ENCODE data around the gene SERTAD2.

SERTAD2 gene

DNA sequence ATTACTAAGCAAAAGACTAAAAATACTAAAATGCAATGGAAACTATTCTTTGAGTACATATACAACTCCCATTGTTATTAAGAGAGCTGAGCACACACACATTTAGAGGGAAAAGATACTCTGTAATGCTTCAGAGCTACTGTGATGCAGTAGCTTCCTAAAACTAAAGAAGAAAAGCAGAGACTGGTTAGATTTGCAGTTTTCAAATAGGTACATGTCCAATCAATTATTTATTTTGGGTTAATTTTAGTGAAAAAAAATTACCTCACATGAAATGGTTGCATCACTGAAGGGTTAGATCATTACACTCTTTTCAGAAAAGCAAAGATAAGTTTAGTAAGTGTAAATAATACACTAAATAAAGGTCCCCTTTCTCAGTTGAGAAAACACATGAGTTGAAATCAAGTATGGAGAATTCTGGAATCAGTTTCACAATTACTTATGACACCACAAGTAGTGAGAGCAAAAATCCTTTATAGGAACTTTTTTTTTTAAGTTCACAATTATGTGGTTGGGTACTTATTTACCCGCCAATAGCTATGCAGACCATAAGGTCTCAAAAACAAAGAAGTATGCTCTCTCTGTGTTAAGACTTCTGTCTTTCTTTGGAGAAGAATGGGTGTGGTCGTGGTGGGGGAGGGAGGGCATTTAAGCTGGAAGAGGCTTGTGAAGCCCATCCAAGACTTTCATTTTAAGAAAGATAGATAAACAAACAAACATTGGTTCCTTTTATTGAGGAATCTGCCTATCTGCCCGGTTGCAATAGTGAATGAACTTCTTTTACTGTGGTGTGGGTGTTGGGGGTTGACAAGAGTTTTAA lies 25.3 kb upstream of the SERTAD2 start:
- Histone ChIP-seq H3K9me3 (ENCODE audit: insufficient read depth, low read length) (no peaks in the 10 kb centered on the region), H3K79me2 (ENCODE audit: low read length) (no peaks in the 10 kb centered on the region), H3K4me1 (ENCODE audit: low read length) (peaks cover 29% of the 10 kb centered on the region), H3K9ac (ENCODE audit: low read length) (no peak overlapping the region), H3K27me3 (ENCODE audit: low read depth, low read length) (no peaks in the 10 kb centered on the region), H3K4me3 (ENCODE audit: low read length) (no peak overlapping the region), H3K36me3 (replicated peaks; ENCODE audit: low read depth, low read length) (no peaks in the 10 kb centered on the region), H3K4me2 (ENCODE audit: low read length) (no peak overlapping the region), H3K27ac (ENCODE audit: low read length) (no peak overlapping the region), H4K20me1 (ENCODE audit: insufficient read depth, low read length) (no peaks in the 10 kb centered on the region), H2AFZ (ENCODE audit: low read depth, low read length) (no peak overlapping the region)
- TF ChIP-seq, protein P1, sequence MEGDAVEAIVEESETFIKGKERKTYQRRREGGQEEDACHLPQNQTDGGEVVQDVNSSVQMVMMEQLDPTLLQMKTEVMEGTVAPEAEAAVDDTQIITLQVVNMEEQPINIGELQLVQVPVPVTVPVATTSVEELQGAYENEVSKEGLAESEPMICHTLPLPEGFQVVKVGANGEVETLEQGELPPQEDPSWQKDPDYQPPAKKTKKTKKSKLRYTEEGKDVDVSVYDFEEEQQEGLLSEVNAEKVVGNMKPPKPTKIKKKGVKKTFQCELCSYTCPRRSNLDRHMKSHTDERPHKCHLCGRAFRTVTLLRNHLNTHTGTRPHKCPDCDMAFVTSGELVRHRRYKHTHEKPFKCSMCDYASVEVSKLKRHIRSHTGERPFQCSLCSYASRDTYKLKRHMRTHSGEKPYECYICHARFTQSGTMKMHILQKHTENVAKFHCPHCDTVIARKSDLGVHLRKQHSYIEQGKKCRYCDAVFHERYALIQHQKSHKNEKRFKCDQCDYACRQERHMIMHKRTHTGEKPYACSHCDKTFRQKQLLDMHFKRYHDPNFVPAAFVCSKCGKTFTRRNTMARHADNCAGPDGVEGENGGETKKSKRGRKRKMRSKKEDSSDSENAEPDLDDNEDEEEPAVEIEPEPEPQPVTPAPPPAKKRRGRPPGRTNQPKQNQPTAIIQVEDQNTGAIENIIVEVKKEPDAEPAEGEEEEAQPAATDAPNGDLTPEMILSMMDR (IDR thresholded peaks at IDR 0.05; ENCODE audit: low read depth, low read length) = no peak
- no peak for TF ChIP-seq EZH2phosphoT487 (IDR thresholded peaks at IDR 0.05; ENCODE audit: low read depth)

DNA sequence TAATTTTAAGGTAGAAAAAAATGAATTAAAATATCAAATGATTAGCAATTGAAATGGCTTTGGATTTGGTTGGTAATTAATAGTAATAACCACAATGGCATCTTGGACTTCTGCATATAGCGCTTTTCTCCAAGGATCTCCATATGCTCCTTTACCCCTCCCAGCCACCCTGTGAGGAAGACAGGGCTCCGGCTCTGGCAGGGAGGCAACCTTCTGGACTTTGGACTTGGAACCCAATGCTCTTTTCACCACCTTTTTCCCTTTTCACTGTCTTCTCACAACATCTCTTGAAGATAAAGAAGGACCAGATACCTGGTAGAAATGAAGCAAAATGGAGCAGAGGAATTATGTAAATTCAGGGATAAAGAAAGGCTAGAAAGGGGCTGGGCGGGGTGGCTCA lies 23.8 kb upstream of the SERTAD2 start:
- H3K4me2 ChIP-seq (ENCODE audit: low read length) = no peak overlapping the region
- H3K79me2 ChIP-seq (ENCODE audit: low read length) = no peaks in the 10 kb centered on the region
- H2AFZ ChIP-seq (ENCODE audit: low read depth, low read length) = no peak overlapping the region
- H3K4me1 ChIP-seq (ENCODE audit: low read length) = peaks cover 29% of the 10 kb centered on the region
- no peaks in the 10 kb centered on the region for H3K36me3 ChIP-seq (replicated peaks; ENCODE audit: low read depth, low read length)
- no peaks in the 10 kb centered on the region for H3K9me3 ChIP-seq (ENCODE audit: insufficient read depth, low read length)
- no peaks in the 10 kb centered on the region for H3K27me3 ChIP-seq (ENCODE audit: low read depth, low read length)
- H3K9ac ChIP-seq (ENCODE audit: low read length) = no peak overlapping the region
- no peak for TF ChIP-seq EZH2phosphoT487 (IDR thresholded peaks at IDR 0.05; ENCODE audit: low read depth)
- TF ChIP-seq, protein P1 (IDR thresholded peaks at IDR 0.05; ENCODE audit: low read depth, low read length) = no peak
- H3K27ac ChIP-seq (ENCODE audit: low read length) = no peak overlapping the region
- no peaks in the 10 kb centered on the region for H4K20me1 ChIP-seq (ENCODE audit: insufficient read depth, low read length)
- H3K4me3 ChIP-seq (ENCODE audit: low read length) = no peak overlapping the region

DNA sequence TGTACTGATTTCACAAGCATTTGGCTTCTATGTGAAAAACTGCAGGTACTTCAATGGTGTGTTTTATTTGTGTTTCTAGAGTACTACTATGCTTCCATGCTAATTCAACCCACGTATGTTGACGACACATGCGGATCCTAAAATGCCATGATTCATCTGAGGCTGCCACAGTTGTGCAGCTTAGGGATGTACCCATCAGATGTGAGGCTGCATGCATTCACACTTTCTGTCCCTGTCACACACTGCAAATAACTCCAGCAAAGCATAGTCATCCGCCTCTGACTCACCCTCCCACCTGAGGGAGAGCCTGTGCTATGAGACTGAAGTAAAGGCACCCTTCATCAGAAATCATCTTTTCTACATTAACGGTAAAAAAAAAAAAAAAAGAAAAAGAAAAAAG lies 22.1 kb upstream of the SERTAD2 start:
- no peak for TF ChIP-seq EZH2phosphoT487 (IDR thresholded peaks at IDR 0.05; ENCODE audit: low read depth)
- TF ChIP-seq, protein P1 (IDR thresholded peaks at IDR 0.05; ENCODE audit: low read depth, low read length) = no peak
- H3K79me2 ChIP-seq (ENCODE audit: low read length) = no peaks in the 10 kb centered on the region
- H3K36me3 ChIP-seq (replicated peaks; ENCODE audit: low read depth, low read length) = no peaks in the 10 kb centered on the region
- no peak overlapping the region for H3K4me3 ChIP-seq (ENCODE audit: low read length)
- H2AFZ ChIP-seq (ENCODE audit: low read depth, low read length) = no peak overlapping the region
- no peak overlapping the region for H3K9ac ChIP-seq (ENCODE audit: low read length)
- no peaks in the 10 kb centered on the region for H3K27me3 ChIP-seq (ENCODE audit: low read depth, low read length)
- peaks cover 15% of the 10 kb centered on the region for H3K4me1 ChIP-seq (ENCODE audit: low read length)
- H3K9me3 ChIP-seq (ENCODE audit: insufficient read depth, low read length) = no peaks in the 10 kb centered on the region
- no peaks in the 10 kb centered on the region for H4K20me1 ChIP-seq (ENCODE audit: insufficient read depth, low read length)
- no peak overlapping the region for H3K4me2 ChIP-seq (ENCODE audit: low read length)
- no peak overlapping the region for H3K27ac ChIP-seq (ENCODE audit: low read length)

DNA sequence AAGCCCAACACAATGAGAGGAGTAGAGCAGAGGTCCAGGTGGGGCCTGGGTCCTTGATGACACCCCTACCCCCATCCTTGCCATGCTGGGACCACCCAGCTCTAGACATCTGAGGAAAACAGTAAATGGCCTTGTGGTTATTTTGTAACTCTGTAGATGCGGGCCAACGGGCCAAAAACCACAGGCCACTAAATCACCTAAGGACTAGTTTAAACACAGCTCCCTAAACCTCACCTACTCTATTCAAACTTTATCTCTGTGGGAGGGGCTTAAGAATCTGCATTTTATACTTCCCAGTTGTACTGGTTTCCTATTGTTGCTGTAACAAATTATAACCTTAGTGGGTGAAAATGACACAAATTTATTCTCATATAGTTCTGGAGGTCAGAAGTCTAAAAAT lies 19.0 kb upstream of the SERTAD2 start:
- no peak overlapping the region for H2AFZ ChIP-seq (ENCODE audit: low read depth, low read length)
- H3K4me3 ChIP-seq (ENCODE audit: low read length) = no peak overlapping the region
- no peak overlapping the region for H3K4me2 ChIP-seq (ENCODE audit: low read length)
- no peaks in the 10 kb centered on the region for H3K79me2 ChIP-seq (ENCODE audit: low read length)
- H3K9ac ChIP-seq (ENCODE audit: low read length) = no peak overlapping the region
- TF ChIP-seq EZH2phosphoT487 (IDR thresholded peaks at IDR 0.05; ENCODE audit: low read depth) = no peak
- TF ChIP-seq, protein P1 (IDR thresholded peaks at IDR 0.05; ENCODE audit: low read depth, low read length) = no peak
- H3K27ac ChIP-seq (ENCODE audit: low read length) = no peak overlapping the region
- H3K27me3 ChIP-seq (ENCODE audit: low read depth, low read length) = no peaks in the 10 kb centered on the region
- no peaks in the 10 kb centered on the region for H3K4me1 ChIP-seq (ENCODE audit: low read length)
- H3K36me3 ChIP-seq (replicated peaks; ENCODE audit: low read depth, low read length) = no peaks in the 10 kb centered on the region
- H3K9me3 ChIP-seq (ENCODE audit: insufficient read depth, low read length) = no peaks in the 10 kb centered on the region
- no peaks in the 10 kb centered on the region for H4K20me1 ChIP-seq (ENCODE audit: insufficient read depth, low read length)

Measured in OCI-LY3 (cell line).